CD4-positive, alpha-beta T cell treated with Interleukin-4 for 1 hour (primary cell): Measurements from ENCODE around the gene CLCNKA.

Source experiments
- DNase-seq, 2 donors: peaks; one replicate each; pipeline ENCODE4 v3.0.0-alpha.2; 2020 to 2022

Gene CLCNKA

GRCh38 chr1:16066245-16066644, 44.4 kb downstream of the CLCNKA start:
- DNase-seq = no peak

GRCh38 chr1:16067127-16067768, 45.4 kb downstream of the CLCNKA start:
- DNase-seq = no peak

- no peak for DNase-seq
Observed at GRCh38 chr1:16067933-16068332, 46.1 kb downstream of the CLCNKA start.

GRCh38 chr1:16068356-16069270, 46.8 kb downstream of the CLCNKA start:
- no peak for DNase-seq

- DNase-seq = no peak
Observed at GRCh38 chr1:16070640-16071355, 49.0 kb downstream of the CLCNKA start.

GRCh38 chr1:16071614-16072013, 49.8 kb downstream of the CLCNKA start:
- DNase-seq = no peak

- no peak for DNase-seq
Observed at GRCh38 chr1:16072095-16072494, 50.3 kb downstream of the CLCNKA start.

- DNase-seq = no peak
Observed at GRCh38 chr1:16072616-16073484, 51.0 kb downstream of the CLCNKA start.

- peak in 1 of 2 donors; percentile 29 for DNase-seq
Observed at GRCh38 chr1:16073490-16074119, 51.8 kb downstream of the CLCNKA start, which contains the start of gene FAM131C. Gene FAM131C (minus strand): TSS chr1:16073651. CDS start chr1:16073442, 209 bp downstream.

GRCh38 chr1:16074217-16074616, 52.4 kb downstream of the CLCNKA start:
- DNase-seq = no peak

GRCh38 chr1:16075337-16076030, 53.6 kb downstream of the CLCNKA start:
- no peak for DNase-seq

- no peak for DNase-seq
Observed at GRCh38 chr1:16076031-16076864, 54.4 kb downstream of the CLCNKA start.

- no peak for DNase-seq
Observed at GRCh38 chr1:16076865-16077238, 55.0 kb downstream of the CLCNKA start.

GRCh38 chr1:16077406-16078245, 55.8 kb downstream of the CLCNKA start:
- no peak for DNase-seq

- DNase-seq = peak; percentile 71 to 81
Observed at GRCh38 chr1:16078925-16079656, 57.3 kb downstream of the CLCNKA start.

GRCh38 chr1:16080422-16081150, 58.8 kb downstream of the CLCNKA start:
- no peak for DNase-seq

- no peak for DNase-seq
Observed at GRCh38 chr1:16081636-16082035, 59.8 kb downstream of the CLCNKA start.
